GM21619 (cell line): ENCODE measurements around the gene FILIP1L.
A peak's percentile ranks its signal among the peaks of the same experiment; 100 is the strongest.
"Not testable (repeated sequence)": the region's sequence is repeated elsewhere in the genome, so short reads cannot be mapped to it uniquely, and the experiment has no call there.

ENCODE experiments used
- ATAC-seq: cut with Tn5 transposase; IDR thresholded peaks from one replicate; pipeline ENCODE4 v1.9.1; 2021; ENCODE audit not compliant: unreplicated experiment

The FILIP1L gene

GRCh38 chr3:100099621-100100020 lies 14.7 kb downstream of the FILIP1L start:
- no peak for ATAC-seq

- ATAC-seq, result no peak
These were observed 15.6 kb downstream of the FILIP1L start for GRCh38 chr3:100098784-100099070.

DNA sequence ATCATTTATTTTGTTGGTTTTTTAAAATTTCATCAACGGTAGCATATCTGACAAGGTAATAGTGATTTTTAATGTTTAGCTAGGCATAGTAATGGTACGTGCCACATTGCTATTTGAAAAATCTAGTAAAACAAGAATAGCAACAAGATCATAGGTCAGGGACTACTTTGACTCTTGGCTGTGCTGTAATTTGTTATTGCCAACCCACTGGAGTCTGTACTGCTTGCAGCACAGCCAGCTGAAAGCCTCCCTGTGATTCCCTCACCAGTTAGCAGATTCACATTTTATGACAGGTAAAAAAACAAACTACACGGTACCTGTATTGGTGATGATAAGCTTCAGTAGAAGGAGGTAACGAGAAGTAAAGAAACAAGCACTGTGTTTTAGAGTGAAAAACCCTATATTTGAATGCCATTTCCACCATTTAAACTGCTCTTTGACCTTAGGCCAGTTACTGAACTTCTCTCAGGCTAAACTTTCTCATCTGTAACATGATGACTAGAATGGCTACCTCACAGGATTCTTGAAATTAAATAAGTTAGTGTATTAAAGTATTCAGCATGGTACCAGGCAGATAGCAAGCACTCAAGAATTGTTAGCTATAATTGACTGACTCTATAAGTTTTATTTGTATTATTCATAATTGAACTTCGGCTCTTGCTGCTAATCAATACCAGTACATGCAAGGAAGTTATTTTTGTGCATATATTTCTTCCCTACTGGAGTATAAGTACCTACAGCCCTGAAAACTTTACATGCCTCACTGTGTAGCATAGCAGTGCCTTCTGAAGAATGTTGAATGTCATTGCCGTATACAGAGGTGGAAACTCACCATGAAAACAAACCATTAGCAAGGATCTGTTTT lies 16.1 kb downstream of the FILIP1L start:
- ATAC-seq, result no peak

- ATAC-seq, result no peak
These were observed 17.4 kb downstream of the FILIP1L start for GRCh38 chr3:100096866-100097265.

DNA sequence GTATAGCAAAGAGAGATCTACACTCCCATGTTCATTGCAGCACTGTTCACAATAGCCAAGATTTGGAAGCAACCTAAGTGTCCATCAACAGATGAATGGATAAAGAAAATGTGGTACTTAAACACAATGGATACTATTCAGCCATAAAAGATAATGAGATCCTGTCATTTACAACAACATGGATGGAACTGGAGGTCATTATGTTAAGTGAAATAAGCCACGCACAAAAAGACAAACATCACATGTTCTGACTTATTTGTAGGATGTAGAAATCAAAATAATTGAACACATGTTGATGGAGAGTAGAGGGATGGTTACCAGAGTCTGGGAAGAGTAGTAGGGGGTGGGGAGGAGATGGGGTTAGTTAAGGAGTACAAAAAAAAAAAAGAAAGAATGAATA lies 18.0 kb downstream of the FILIP1L start:
- ATAC-seq, result not testable (repeated sequence)

- no peak for ATAC-seq
These were observed 20.5 kb downstream of the FILIP1L start for GRCh38 chr3:100093831-100094230.

DNA sequence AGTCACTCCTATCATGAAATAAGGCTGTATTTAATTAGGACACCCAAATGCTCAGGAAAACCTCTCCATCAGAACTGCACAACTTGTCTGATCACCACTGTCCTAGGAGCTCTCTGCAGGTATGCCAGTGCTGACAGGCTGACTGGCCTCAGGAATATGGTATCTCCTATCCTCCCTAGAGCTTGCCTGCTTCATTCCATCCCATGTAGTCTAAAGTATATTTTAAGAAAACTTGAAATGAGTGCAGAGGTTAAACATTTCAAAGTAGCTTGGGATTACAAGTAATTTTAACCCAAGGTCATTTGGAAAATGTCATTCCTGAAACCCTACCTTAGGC lies 23.7 kb downstream of the FILIP1L start:
- ATAC-seq, result peak; percentile 6

GRCh38 chr3:100089812-100090668 lies 24.3 kb downstream of the FILIP1L start:
- ATAC-seq, result peak; percentile 77

DNA sequence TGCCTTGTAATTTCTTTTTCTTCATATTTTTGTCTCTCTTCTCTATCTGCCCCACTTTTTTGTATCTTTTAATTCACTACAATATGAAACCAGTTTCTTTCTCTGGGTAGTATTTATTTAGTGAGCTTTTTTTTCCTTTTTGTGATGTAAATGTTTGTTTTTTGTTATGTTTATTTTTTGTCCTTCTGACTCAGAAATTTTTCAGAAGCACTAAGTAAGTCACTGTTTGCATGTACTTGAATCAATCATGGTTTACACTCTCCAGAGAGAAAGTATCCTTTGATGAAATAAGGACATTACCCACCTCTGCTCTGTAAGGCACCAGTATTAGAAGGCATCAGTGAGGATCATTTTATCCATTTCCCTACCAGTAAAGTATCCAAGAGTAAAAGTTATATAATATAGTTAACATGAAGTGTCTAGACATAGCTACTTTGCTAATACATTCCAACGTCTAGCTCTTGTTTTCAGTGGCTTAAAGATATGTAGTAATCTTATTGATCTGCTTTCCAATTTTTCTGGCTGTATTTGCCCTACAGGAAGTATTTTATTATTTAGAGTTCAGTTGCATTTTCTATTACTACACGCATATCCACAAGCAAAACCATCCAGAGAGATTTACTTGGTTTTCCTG lies 25.4 kb downstream of the FILIP1L start:
- ATAC-seq, result no peak

GRCh38 chr3:100087198-100087597 lies 27.1 kb downstream of the FILIP1L start:
- peak; percentile 85 for ATAC-seq

- ATAC-seq, result no peak
These were observed 27.9 kb downstream of the FILIP1L start for GRCh38 chr3:100086401-100086800.

DNA sequence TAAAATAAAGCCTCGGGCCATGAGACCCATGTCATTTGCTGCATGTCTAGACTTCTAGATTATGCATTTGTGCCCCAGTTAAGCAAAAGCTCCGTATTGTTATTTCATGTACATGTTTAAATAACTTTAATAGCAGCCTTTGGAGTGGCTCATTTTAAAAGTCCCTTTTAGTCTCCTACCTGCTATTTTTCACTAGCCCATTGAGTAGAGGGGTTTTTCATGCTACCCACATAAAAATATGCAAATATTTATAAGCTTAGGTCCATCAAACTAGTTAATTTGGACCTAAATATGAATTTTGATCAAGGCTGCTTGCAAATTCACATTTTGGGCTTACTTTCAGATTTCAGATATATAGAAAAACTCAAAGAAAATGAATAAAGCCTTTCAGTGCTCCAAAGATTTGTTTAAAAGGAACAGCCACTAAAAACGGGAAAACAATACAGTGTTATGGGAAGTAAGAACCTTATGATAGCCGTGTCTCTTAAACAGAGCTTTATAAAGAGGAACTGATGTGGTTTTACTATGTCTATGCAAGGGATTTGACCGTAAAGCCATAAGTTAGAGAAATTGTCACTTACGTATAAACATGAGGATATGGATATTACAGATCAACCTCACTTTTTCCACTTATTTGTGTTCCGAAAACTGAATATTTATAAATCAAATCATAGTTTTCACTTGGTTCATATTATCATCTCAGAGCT lies 30.0 kb downstream of the FILIP1L start:
- ATAC-seq, result no peak

GRCh38 chr3:100083209-100083608 lies 31.1 kb downstream of the FILIP1L start:
- ATAC-seq, result no peak

GRCh38 chr3:100082714-100083113 lies 31.6 kb downstream of the FILIP1L start:
- ATAC-seq, result no peak

- no peak for ATAC-seq
These were observed 32.2 kb downstream of the FILIP1L start for GRCh38 chr3:100081986-100082692.

DNA sequence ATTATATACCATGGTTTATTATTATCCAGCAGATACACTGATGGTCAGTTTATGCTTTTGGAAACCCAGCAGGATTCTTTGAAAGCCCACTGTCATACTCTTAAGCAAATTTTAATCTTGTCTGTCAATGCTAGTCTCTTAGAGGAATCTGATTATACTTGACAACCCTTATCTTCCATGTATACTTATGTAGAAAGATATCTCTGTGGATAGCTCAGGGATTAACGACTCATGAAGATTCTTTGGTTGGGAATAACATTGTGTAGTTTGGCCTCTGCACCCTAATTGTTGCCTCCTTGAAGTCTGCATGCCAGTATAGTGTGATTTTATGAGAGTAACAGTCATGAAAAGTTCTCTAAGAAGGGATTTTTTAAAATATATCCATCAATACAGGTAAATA lies 33.0 kb downstream of the FILIP1L start:
- ATAC-seq, result no peak

- no peak for ATAC-seq
These were observed 33.7 kb downstream of the FILIP1L start for GRCh38 chr3:100080573-100080972.

- ATAC-seq, result no peak
These were observed 35.0 kb downstream of the FILIP1L start for GRCh38 chr3:100079328-100079727.

GRCh38 chr3:100076731-100077529 lies 37.4 kb downstream of the FILIP1L start:
- no peak for ATAC-seq
